Fibroblast of pulmonary artery (primary cell): ENCODE measurements around the gene OGFOD2.
"Not testable (repeated sequence)": the region's sequence is repeated elsewhere in the genome, so short reads cannot be mapped to it uniquely, and the experiment has no call there.

Source experiments
- DNase-seq: peaks from one replicate; pipeline ENCODE4 v3.0.0-alpha.2; 2010; ENCODE audit warnings: low read depth
- H3K4me3 ChIP-seq: replicated peaks from 2 replicates; pipeline ENCODE4 v1.5.1; 2011; ENCODE audit warnings: low read depth, mild to moderate bottlenecking, control low read depth, low read length, moderate library complexity
- TF ChIP-seq, protein P1 (sequence below): IDR thresholded peaks from 2 replicates; pipeline ENCODE4 v1.5.1; 2011; ENCODE audit warnings: mild to moderate bottlenecking, control low read depth, low read length, inconsistent platforms; ENCODE audit errors: missing control alignments

The OGFOD2 gene

DNA sequence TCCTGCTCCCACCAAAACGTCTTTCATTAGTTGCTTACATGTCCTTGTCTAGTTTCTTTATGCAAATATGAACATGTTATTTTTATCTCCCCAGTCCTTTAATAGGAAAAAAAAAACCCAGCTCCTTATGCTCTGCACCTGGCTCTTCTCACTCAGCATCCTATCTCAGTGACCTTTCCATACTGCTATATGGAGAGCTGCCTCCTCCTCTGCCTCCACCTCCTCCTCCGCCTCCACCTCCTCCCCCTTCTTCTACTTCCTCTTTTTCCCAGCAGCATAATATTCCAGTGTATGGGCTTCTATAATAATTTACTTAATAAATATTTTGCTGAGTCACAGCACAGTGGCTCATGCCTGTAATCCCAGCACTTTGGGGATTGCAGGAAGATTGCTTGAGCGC lies 40.3 kb upstream of the OGFOD2 start:
- H3K4me3 ChIP-seq = no peak overlapping the region
- no peak for DNase-seq
- TF ChIP-seq, protein P1, sequence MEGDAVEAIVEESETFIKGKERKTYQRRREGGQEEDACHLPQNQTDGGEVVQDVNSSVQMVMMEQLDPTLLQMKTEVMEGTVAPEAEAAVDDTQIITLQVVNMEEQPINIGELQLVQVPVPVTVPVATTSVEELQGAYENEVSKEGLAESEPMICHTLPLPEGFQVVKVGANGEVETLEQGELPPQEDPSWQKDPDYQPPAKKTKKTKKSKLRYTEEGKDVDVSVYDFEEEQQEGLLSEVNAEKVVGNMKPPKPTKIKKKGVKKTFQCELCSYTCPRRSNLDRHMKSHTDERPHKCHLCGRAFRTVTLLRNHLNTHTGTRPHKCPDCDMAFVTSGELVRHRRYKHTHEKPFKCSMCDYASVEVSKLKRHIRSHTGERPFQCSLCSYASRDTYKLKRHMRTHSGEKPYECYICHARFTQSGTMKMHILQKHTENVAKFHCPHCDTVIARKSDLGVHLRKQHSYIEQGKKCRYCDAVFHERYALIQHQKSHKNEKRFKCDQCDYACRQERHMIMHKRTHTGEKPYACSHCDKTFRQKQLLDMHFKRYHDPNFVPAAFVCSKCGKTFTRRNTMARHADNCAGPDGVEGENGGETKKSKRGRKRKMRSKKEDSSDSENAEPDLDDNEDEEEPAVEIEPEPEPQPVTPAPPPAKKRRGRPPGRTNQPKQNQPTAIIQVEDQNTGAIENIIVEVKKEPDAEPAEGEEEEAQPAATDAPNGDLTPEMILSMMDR = no peak

DNA sequence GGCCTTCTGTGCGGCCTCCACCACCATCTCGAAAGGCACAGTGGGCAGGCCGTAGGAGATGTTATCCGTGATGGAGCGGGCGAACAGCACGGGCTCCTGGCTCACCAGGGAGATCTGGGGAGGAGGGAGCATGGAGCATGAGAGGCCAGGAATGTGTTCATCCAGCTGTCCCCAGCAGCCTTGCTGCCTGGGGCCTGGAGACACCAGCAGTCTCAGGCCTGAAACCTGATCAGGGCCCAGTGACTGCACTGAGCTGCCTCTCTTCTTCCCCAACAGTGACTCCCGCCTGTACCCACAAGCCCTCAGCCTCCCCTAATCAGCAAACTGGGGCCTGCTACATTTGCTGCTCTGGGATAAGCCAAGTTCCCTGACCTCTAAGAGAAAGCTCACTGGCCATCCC lies 39.7 kb upstream of the OGFOD2 start:
- no peak for DNase-seq
- no peak overlapping the region for H3K4me3 ChIP-seq
- TF ChIP-seq, protein P1 = no peak

DNA sequence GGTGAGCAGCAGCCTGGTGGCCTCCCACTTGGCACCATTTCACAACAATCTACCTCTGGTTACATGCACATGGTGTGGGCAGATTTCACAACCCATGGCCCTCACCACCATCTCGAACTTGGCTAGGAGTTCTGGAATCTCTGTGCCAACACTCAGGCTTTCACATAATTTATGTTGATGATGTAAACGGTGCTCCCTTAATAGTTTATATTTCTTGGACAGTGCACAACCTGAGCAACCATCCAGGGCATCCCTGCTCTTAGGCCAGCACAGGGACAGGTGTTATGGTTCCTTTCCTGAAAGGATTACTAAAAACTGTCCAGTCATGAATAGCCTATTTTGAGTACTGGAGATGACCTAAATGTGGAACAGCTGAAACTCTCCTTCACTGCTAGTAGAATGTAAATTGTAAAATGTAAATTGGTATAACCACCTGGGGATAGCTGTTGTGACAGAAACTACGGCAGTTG lies 37.4 kb upstream of the OGFOD2 start:
- TF ChIP-seq, protein P1 = no peak
- DNase-seq = no peak
- H3K4me3 ChIP-seq = no peak overlapping the region

DNA sequence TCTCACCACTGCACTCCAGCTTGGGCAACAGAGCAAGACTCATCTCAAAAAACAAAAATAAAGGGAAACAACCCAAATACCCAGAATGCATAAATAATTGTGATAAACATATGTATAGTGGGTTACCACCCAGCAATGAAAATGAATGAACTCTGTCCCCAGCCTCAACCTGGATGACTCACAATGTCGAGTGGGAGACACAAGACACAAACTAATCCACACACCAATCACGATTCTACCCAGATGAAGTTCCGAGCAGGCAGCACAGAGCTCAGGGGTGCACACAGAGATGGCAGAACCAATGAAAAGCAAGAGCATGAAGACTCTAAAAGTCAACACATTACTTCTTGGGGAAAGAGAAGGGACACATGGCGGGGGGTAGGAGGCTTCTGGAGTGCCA lies 35.9 kb upstream of the OGFOD2 start:
- no peak for DNase-seq
- TF ChIP-seq, protein P1 = no peak
- H3K4me3 ChIP-seq = no peak overlapping the region

DNA sequence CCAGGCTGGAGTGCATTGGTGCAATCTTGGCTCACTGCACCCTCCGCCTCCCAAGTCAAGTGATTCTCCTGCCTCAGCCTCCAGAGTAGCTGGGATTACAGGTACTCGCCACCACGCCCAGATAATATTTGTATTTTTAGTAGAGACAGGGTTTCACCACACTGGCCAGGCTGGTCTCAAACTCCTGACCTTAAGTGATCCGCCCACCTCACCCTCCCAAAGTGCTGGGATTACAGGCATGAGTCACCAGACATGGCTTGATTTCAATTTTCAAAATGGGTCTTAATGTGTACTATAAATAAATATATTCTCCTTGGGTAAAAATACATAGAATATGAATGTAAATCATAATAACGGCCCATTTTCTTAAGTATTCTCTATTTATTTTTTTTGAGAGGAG lies 33.7 kb upstream of the OGFOD2 start:
- H3K4me3 ChIP-seq = not testable (repeated sequence)
- DNase-seq = peak; percentile 42

DNA sequence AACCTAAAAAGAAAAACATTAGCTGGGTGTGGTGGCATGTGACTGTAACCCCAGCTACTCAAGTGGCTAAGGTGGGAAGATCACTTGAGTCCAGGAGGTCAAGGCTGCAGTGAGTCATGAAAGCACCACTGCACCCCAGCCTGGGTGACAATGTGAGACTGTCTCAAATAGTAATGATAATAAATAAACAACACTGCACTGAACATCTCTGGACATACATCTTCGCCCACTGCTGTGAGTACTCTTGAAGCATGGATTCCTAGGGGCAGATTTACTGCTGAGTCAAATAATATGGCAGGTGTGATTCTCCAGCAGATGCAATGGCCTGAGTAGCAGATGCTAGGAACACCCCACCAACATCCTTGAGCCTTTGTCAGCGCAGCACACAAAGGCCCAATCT lies 32.4 kb upstream of the OGFOD2 start:
- DNase-seq = no peak
- H3K4me3 ChIP-seq = no peak overlapping the region
- TF ChIP-seq, protein P1 = no peak

DNA sequence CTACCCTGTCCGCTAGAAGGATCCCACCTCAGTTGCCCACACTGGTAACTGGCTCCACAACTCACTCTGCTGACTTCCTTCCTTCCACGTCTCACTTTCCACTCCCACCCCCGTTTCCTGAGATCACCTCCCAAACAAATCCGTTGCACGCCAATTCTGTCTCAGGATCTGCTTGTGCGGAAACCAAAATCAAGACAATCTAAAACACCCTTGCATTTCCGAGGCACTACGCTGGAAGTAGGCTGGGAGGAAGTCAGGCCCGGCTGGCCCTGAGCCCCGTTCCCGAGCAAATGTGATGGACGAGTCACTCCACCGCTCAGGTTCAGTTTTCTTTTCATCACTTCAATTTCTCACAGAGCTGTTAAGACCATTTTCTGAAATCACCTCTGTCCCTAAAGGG lies 31.8 kb upstream of the OGFOD2 start:
- DNase-seq = peak; percentile 25
- TF ChIP-seq, protein P1 = no peak
- no peak overlapping the region for H3K4me3 ChIP-seq
